K562 (cell line): ENCODE measurements around the gene GPR162. TPM values are rescaled to one million over a fixed set of nuclear protein-coding genes. Genes with fewer than 3 reads are reported as not detected.

ENCODE experiments used
- CREB5 ChIP-seq: fragments of 250-450 bp; sonication (Bioruptor Pico); IDR thresholded peaks from 2 replicates; pipeline ENCODE4 v1.5.0; 2020; ENCODE audit warnings: mild to moderate bottlenecking
- DPF2 ChIP-seq: fragments of 450-650 bp; IDR thresholded peaks from 2 replicates; pipeline ENCODE4 v1.6.1; 2016
- IRF1 ChIP-seq: sonication (generic); formaldehyde crosslinking; IDR thresholded peaks from 2 replicates; pipeline ENCODE4 v1.8.0; 2022; ENCODE audit warnings: missing genetic modification reagents, mild to moderate bottlenecking, borderline replicate concordance
- JUND ChIP-seq, 2 experiments: IDR thresholded peaks; 2 replicates in 1 of 2; 3 replicates in 1 of 2; pipeline ENCODE4 v1.6.1; 2011; ENCODE audit warnings: borderline replicate concordance in 2 of 2, low read depth in 2 of 2, low read length in 2 of 2, improper control_type of control experiment in 1 of 2, missing biosample characterization in 1 of 2, missing genetic modification characterization in 1 of 2, missing genetic modification reagents in 1 of 2
- MEF2D ChIP-seq: conservative IDR thresholded peaks from 2 replicates; pipeline ENCODE4 v1.6.1; 2016; ENCODE audit warnings: low read depth, missing genetic modification characterization, missing compliant biosample characterization
- MLLT1 ChIP-seq, 2 experiments: fragments of 450-650 bp; IDR thresholded peaks; 2 replicates each; pipeline ENCODE4 v1.6.1; 2016
- NR2C1 ChIP-seq, 2 experiments: fragments of 450-650 bp; IDR thresholded peaks; 2 replicates each; pipeline ENCODE4 v1.6.1; 2017; ENCODE audit warnings: mild to moderate bottlenecking in 2 of 2, antibody characterized with exemption in 1 of 2, inconsistent platforms in 1 of 2, missing compliant biosample characterization in 1 of 2, missing genetic modification characterization in 1 of 2
- PRDM10 ChIP-seq: fragments of 450-650 bp; IDR thresholded peaks from 2 replicates; pipeline ENCODE4 v1.6.1; 2018; ENCODE audit not compliant: partially characterized antibody
- SMARCA5 ChIP-seq: fragments of 450-650 bp; IDR thresholded peaks from 2 replicates; pipeline ENCODE4 v1.6.1; 2016
- SUPT5H ChIP-seq: fragments of 450-650 bp; IDR thresholded peaks from 2 replicates; pipeline ENCODE4 v1.6.1; 2016
- ZBTB2 ChIP-seq: fragments of 450-650 bp; IDR thresholded peaks from 2 replicates; pipeline ENCODE4 v1.6.1; 2016; ENCODE audit warnings: antibody characterized with exemption
- ZBTB26 ChIP-seq: fragments of 450-650 bp; formaldehyde crosslinking; IDR thresholded peaks from 2 replicates; pipeline ENCODE4 v1.4.0; 2022; ENCODE audit warnings: missing genetic modification characterization
- ZNF197 ChIP-seq: fragments of 200-800 bp; sonication (Bioruptor generic); IDR thresholded peaks from 2 replicates; pipeline ENCODE4 v1.6.1; 2016; ENCODE audit warnings: low read depth, missing genetic modification characterization, missing compliant biosample characterization
- ZNF740 ChIP-seq, 3 experiments: fragments of 200-800 bp in 1 of 3; sonication (Bioruptor generic) in 1 of 3; sonication (generic) in 1 of 3; formaldehyde crosslinking in 1 of 3; IDR thresholded peaks; 2 replicates each; pipeline versions ENCODE4 v1.6.1 to v1.8.0; 2016 to 2022; ENCODE audit warnings: mild to moderate bottlenecking in 2 of 3, missing compliant biosample characterization in 2 of 3, missing genetic modification characterization in 2 of 3, missing genetic modification reagents in 1 of 3
- polyA plus RNA-seq, 8 experiments: library from polyadenylated mRNA; depleted of rRNA in 4 of 8; stranded (reverse) in 5 of 8; unstranded in 3 of 8; fragments of >200 nt; fragmentation: Nextera tagmentation in 2 of 8; fragmentation: Illumina TruSeq in 1 of 8; extraction: Ambion mirVana in 2 of 8; extraction: Trizol in 1 of 8; gene quantifications; 2 replicates each; pipeline versions ENCODE4 v1.2.1 to v1.2.3, GENCODE V29; 2011 to 2014; ENCODE audit warnings: inconsistent platforms in 1 of 8, missing spikeins in 1 of 8
- total RNA-seq, 7 experiments: library from RNA; depleted of rRNA in 6 of 7; stranded (reverse); fragments of >200 nt in 6 of 7; fragmentation: Illumina TruSeq in 2 of 7; extraction: Trizol in 2 of 7; gene quantifications; 2 replicates each; pipeline versions ENCODE4 v1.2.1 to v1.2.3, GENCODE V29; 2011 to 2021; ENCODE audit warnings: low replicate concordance in 1 of 7

GPR162 gene
- total and polyA plus RNA-seq, 9 of the 15 experiments (the other 6 are each of a cell fraction or from before 2014, with no cell fraction given) = 0.65 to 1.8 (median 1.1) TPM; not detected in 2

GRCh38 chr12:6828781-6829535, 7.3 kb downstream of the GPR162 start (continued):
- TF ChIP-seq PRDM10 = no peak
- no peak for TF ChIP-seq JUND (IDR thresholded peaks at IDR 0.05; ENCODE audit: borderline replicate concordance, low read depth, low read length)
- no peak for TF ChIP-seq JUND (tag; IDR thresholded peaks at IDR 0.05; ENCODE audit: borderline replicate concordance, low read depth, low read length)
- TF ChIP-seq SMARCA5 = 0 out of 2 replicates have a peak, but pooled peaks have one; percentile 19
- no peak for TF ChIP-seq IRF1 (CRISPR knock-in tag)
- TF ChIP-seq DPF2 = peak; percentile 64
- no peak for TF ChIP-seq ZNF197 (CRISPR knock-in tag)
- peak; percentile 63 for TF ChIP-seq SUPT5H
- no peak for TF ChIP-seq ZNF740 (CRISPR knock-in tag; IDR thresholded peaks at IDR 0.05)
- no peak for TF ChIP-seq ZNF740 (tag; IDR thresholded peaks at IDR 0.05)
- TF ChIP-seq MLLT1 (IDR thresholded peaks at IDR 0.05) = peak in 1 of 2 experiments; percentile 57; a peak in 2 of 4 replicates
- no peak for TF ChIP-seq NR2C1 (IDR thresholded peaks at IDR 0.05)
- TF ChIP-seq NR2C1 (tag; IDR thresholded peaks at IDR 0.05) = no peak
- TF ChIP-seq MEF2D (tag) = no peak
- TF ChIP-seq CREB5 = no peak
- TF ChIP-seq ZBTB26 (CRISPR knock-in tag) = no peak
- TF ChIP-seq ZBTB2 = no peak
